Stimulated activated CD4-positive, alpha-beta T cell treated with anti-CD3 and anti-CD28 coated beads, Interleukin-4, amount 100 ng/mL, for 4 hours (primary cell): ENCODE results near the gene LCLAT1.

Experiments
- DNase-seq, 2 experiments: peaks; one replicate each; pipeline ENCODE4 v3.0.0-alpha.2; 2020

The LCLAT1 gene

GRCh38 chr2:30424231-30424630, 22.8 kb upstream of the LCLAT1 start:
- no peak for DNase-seq

GRCh38 chr2:30425326-30425725, 21.7 kb upstream of the LCLAT1 start:
- DNase-seq = no peak

- no peak for DNase-seq
Measured at GRCh38 chr2:30427606-30428347, 19.3 kb upstream of the LCLAT1 start.

- DNase-seq = no peak
Measured at GRCh38 chr2:30428348-30428662, 18.7 kb upstream of the LCLAT1 start.

- DNase-seq = no peak
Measured at GRCh38 chr2:30428827-30429461, 18.1 kb upstream of the LCLAT1 start.

- no peak for DNase-seq
Measured at GRCh38 chr2:30433541-30434299, 13.3 kb upstream of the LCLAT1 start.

- no peak for DNase-seq
Measured at GRCh38 chr2:30434708-30435107, 12.3 kb upstream of the LCLAT1 start.

GRCh38 chr2:30436859-30437435, 10.1 kb upstream of the LCLAT1 start:
- no peak for DNase-seq

GRCh38 chr2:30437809-30438548, 9.1 kb upstream of the LCLAT1 start:
- DNase-seq = no peak

- no peak for DNase-seq
Measured at GRCh38 chr2:30439296-30439695, 7.8 kb upstream of the LCLAT1 start.

GRCh38 chr2:30439879-30440278, 7.2 kb upstream of the LCLAT1 start:
- peak in 1 of 2 experiments; percentile 24 for DNase-seq

GRCh38 chr2:30441023-30441422, 6.0 kb upstream of the LCLAT1 start:
- no peak for DNase-seq

- DNase-seq = no peak
Measured at GRCh38 chr2:30443081-30443480, 4.0 kb upstream of the LCLAT1 start.

GRCh38 chr2:30444273-30444672, 2.8 kb upstream of the LCLAT1 start:
- DNase-seq = no peak

- DNase-seq = no peak
Measured at GRCh38 chr2:30445266-30445821, 1.7 kb upstream of the LCLAT1 start.

GRCh38 chr2:30446602-30447148, 371 bp upstream of the LCLAT1 start:
- DNase-seq = no peak

- DNase-seq = no peak
Measured at GRCh38 chr2:30448308-30448707, 1.3 kb downstream of the LCLAT1 start.

GRCh38 chr2:30448866-30449265, 1.8 kb downstream of the LCLAT1 start:
- no peak for DNase-seq

- no peak for DNase-seq
Measured at GRCh38 chr2:30450025-30450424, 3.0 kb downstream of the LCLAT1 start.

GRCh38 chr2:30453498-30453897, 6.5 kb downstream of the LCLAT1 start:
- DNase-seq = no peak

GRCh38 chr2:30454571-30454970, 7.5 kb downstream of the LCLAT1 start:
- DNase-seq = no peak

- no peak for DNase-seq
Measured at GRCh38 chr2:30455114-30455738, 8.2 kb downstream of the LCLAT1 start.
